ENCODE data around the gene PTS.

PTS gene

DNA sequence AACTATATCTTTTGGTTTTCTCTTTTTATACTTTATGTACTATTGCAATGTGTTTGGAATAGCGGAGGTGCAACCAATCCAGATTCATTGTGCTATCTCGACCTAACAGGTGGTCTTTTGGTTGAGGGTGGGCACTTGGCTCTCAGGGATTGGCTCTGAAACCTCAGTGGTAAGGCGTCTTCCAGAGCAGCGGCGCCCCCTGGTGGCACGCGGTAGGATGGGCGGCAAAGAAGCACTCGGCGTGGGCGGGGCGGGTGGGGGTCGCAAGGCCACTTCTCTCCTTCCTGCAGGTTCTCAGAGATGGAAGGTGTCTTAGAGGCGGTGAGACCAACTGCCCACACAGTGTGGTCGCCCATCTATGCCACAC, 53.7 kb downstream of the PTS start:
- TF ChIP-seq CTCF (IDR thresholded peaks at IDR 0.05; ENCODE audit: control extremely low read depth, extremely low read depth, low read depth, missing control alignments) = peak; percentile 84
- CTCF ChIA-PET = interaction anchor here (0.6 to 17.5 kb wide), 53 partner anchors 8 to 1238 kb away, joined by 3 to 374 read pairs (median 5); partner anchors contain the start of genes ALG9, PTS, SDHD and TIMM8B
- peak; percentile 79 for DNase-seq (ENCODE audit: extremely low spot score)
- POLR2A ChIA-PET = interaction anchor here (0.7 to 0.9 kb wide), 3 partner anchors 54 to 812 kb away, joined by 3 to 9 read pairs (median 3); partner anchors contain the start of gene PTS

GRCh38 chr11:112280268-112281126, 54.3 kb downstream of the PTS start:
- TF ChIP-seq CTCF (IDR thresholded peaks at IDR 0.05; ENCODE audit: control extremely low read depth, extremely low read depth, low read depth, missing control alignments) = peak; percentile 77
- POLR2A ChIA-PET = interaction anchor here (0.7 to 0.9 kb wide), 2 partner anchors 55 to 57 kb away, joined by 3 to 9 read pairs; partner anchors contain the start of gene PTS
- peak; percentile 82 for DNase-seq (ENCODE audit: extremely low spot score)
- CTCF ChIA-PET = interaction anchor here (0.6 to 17.5 kb wide), 55 partner anchors 8 to 1238 kb away, joined by 3 to 374 read pairs (median 5); partner anchors contain the start of genes ALG9, PTS, SDHD and TIMM8B

DNA sequence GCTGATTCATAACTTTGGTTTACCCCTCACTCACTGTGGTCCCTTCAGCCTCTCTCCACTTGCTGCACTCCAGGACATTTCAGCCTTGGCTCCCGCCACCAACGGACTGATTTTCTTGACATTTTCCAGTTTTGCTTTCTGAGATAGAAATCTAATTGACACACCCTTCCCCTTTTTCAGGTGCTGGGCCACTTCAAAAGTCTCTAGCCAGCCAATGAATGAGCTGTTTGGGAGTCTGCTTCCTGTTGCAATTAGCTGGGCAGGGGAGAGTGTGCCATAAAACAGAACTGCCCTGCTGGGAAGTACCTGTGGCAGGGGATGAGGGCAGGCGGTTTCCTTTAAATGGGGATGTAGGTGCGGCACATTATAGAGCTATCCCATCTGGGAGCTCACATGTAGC, 55.5 kb downstream of the PTS start:
- DNase-seq (ENCODE audit: extremely low spot score) = no peak
- POLR2A ChIA-PET = no interaction called here
- no peak for TF ChIP-seq CTCF (IDR thresholded peaks at IDR 0.05; ENCODE audit: control extremely low read depth, extremely low read depth, low read depth, missing control alignments)
- CTCF ChIA-PET = interaction anchor here (0.8 to 17.5 kb wide), 16 partner anchors 8 to 1007 kb away, joined by 3 to 374 read pairs (median 17); partner anchors contain the start of gene PTS
